HG03097 (cell line): Measurements from ENCODE around the gene WDHD1.
A peak's percentile ranks its signal among the peaks of the same experiment; 100 is the strongest.
"Not testable (repeated sequence)": the region's sequence is repeated elsewhere in the genome, so short reads cannot be mapped to it uniquely, and the experiment has no call there.

Experiments used
- ATAC-seq: cut with Tn5 transposase; IDR thresholded peaks from one replicate; pipeline ENCODE4 v1.9.1; 2021; ENCODE audit not compliant: unreplicated experiment, low FRiP score

Gene WDHD1

DNA sequence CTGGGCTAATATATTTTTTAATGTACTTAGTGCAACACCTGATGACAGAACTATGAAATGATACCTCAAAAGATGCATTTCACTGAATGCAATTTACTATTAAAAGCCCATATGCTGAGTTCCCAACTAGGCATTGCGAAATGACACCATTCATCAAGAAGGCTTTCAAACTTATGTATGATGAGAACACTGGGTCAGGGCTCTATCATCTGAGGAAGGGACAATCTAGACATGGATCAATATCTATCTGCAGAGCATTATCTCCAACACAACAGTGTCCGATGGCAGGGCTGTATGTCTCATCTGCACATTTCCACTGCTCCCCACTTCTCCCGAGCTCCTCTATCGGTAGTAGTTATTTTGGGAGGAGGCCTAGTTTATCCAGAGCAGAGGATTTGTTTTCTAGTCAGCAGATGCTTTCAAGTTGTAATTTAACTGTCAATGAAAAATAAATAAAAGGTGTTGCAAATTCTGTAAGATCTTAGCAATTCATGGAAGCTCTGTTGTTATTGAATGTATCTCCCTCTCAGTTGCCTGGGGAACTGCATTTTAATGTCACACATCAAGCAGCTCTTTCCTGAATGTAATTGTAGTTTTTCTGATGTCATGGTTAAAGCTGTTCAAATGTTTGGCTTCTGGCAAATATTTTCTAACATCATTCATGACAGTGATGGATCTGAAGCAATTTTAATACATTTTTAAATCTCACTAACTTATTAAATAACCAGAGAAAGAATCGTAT is 116.9 kb downstream of the WDHD1 start:
- no peak for ATAC-seq

DNA sequence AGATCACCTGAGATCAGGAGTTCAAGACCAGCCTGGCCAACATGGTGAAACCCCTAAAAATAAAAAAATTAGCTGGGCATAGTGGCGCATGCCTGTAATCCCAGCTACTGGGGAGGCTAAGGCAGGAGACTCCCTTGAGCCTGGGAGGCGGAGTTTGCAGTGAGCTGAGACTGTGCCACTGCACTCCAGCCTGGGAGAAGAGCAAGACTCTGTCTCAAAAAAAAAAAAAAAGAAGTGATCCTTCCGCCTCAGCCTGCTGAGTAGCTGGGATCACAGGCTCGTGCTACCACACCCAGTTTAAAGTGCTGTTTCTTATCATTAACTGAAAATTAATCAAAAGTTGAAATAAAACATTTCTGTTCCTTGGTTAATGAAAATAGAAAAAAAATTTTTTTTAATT is 117.9 kb downstream of the WDHD1 start:
- ATAC-seq = not testable (repeated sequence)

DNA sequence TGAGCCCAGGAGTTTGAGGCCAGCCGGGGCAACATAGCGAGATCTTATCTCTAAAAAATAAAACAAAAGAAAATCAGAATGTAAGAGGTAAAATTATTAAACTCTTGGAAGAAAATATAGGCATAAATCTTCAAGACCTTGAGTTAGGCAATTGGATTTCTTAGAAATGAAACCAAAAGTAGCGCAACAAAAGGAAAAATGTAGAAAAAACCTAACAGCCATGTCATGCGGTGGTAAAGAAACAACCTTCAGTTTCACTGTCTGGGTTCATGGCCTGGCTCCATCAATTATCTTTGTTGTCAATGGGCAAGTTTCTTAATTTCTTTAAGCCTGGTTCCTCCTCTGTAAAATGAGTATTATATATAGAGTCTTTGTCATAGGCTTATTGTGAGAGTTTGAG is 118.7 kb downstream of the WDHD1 start:
- ATAC-seq = no peak

DNA sequence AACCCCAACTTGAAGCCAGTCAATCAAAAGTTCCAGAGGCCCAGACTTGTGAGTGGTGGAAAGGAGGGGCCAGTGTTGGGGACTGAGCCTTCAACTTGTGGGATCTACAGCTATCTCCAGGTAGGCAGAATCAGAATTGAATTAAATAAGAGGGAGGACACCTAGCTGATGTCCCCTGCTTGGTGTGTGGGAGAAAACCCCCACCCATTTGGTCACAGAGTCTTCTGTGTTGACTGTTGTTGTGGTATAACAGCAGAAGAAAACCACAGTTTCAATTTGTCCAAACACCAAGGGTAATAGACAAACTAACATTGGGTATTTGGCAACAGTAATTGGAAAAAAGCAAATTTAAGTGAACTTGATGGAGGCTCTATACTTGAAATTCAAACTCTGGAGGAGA is 120.8 kb downstream of the WDHD1 start:
- no peak for ATAC-seq

DNA sequence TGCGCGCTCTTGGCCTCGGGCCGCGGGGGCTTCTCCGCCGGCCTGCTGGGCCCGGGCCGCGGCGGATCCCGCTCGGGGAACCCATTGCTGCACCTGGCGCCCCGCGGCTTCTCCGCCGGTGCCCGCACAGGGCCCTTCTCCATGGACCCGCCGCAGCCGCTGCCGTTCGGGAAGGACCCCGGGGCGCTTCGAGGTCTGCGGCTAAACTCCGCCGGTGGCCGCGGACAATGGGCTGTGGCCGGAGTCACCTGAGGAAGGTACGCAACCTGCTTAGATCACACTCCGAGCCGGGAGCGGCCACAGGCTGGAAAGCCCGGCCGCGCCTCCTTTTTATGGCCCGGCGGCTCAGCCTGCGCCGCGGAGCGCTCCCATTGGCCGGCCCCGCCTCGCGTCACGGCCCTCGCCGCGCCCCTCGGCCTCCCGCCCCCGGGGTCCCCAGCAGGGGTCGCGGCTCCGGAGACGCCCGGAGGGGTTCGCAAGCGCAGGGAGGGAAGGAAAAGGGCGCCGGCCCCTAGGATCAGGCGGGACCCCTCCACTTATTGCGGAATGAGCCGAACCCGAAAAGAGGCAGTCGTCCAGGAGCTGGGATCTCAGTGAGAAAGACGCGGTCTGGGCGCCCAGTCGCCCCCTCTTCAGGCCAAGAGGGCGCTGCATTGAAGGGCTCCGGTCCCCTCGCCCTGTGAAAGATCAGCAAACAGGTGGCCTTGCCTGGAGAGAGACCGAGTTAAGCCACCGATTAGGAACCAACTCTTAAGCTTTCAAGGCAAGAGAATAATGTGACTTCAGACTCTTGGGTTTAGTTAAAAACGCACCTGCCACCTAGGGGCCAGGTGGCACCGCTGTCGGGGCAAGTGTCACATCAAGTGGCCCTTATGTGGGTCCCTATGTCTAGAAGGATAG is 124.1 kb downstream of the WDHD1 start, which contains the start of gene GCH1:
Gene GCH1 (minus strand): TSS at position 306 of the 900 bp plus-strand sequence. CDS start 163 bp downstream, at position 143.
- ATAC-seq = peak; percentile 67

DNA sequence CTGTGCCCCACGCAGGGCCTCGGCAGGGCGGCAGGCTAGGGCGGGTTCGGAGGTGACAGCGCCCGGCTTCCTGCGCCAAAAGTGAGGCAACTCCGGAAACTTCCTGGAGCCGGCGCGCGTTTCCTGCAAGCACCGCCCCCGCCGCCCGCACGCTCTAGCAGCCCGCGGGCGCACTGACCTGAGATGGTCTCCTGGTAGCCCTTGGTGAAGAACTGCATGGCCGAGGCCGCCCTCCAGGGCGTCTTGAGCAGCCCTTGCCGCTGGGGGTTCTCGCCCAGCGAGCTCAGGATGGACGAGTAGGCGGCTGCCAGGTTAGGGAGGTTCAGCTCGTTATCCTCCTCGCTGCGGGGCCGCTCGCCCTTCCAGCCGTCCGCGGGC is 124.8 kb downstream of the WDHD1 start:
- peak; percentile 49 for ATAC-seq

DNA sequence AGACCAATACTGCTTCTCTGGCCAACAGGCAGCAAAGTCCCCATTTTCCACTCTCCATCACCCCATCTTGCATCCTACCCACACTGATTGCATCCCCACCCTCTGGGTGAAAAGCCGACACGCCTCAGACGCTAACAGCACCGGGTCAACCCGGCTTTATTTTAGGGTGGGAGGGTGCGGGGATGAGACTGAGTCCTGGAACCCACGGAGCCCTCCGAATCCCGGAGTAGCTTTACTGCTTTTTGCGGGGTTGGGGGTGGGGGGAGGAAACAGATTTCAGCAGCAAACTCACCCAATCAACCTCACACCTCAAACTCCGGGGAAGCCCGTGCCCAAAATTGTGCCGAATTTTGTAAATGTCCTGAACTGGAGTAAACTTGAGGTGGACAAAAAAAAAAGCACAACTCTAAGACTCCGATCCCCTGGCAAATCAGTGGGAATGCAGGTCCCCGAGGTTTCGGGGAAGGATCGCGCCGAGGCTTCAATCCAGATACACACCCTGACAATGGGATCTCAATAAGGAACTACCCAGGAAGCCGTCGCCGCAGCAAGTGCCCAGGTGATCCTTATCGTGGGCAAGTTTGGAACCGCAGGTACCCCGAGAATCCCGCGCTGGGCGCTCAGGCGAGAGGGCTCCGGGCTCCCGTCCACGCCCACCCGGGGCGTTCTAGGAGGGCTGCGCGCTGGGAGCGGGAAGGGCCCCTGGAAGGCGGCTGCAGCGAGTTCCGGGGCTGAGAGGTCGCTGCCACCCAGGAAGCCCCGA is 125.3 kb downstream of the WDHD1 start:
- no peak for ATAC-seq

DNA sequence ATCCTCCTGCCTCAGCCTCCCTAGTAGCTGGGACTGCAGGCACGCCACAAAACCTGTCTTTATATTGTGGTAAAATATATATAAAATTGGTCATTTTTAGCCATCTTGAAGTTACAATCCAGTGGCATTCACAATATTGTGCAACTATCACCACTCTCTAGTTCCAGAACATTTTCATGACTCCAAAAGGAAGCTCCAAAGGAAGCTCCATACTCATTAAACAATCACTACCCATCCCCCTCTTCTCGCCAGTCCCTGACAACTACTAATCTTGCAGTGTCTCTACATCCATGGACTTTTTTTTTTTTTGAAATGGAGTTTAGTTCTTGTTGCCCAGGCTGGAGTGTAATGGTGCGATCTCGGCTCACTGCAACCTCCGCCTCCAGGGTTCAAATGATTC is 127.3 kb downstream of the WDHD1 start:
- no peak for ATAC-seq

DNA sequence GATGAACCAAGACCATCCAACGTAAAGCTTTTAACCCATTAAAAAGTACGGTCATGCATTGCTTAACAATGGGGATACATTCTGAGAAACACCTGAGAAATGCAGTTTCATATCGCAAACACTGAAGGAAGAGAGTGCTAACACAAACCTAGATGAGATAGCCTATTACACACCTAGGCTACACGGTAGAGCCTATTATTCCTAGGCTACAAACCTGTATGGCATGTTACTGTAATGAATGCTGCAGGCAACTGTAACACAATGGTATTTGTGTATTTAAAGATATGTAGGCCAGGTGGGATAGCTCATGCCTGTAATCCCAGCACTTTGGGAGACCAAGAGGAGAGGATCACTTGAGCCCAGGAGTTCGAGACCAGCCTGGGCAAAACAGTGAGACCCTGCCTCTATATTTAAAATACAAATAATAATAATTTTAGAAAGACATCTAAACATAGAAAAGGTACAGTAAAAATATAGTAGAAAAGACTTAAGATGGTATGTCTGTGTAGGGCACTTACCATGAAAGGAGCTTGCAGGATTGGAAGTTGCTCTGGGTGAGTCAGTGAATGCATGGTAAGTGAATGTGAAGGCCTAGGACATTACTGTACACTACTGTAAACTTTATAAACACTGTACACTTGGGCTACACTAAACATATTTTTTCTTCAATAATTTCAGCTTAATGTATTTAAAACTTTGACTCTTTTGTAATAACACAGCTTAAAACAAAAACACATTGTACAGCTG is 128.9 kb downstream of the WDHD1 start:
- not testable (repeated sequence) for ATAC-seq

DNA sequence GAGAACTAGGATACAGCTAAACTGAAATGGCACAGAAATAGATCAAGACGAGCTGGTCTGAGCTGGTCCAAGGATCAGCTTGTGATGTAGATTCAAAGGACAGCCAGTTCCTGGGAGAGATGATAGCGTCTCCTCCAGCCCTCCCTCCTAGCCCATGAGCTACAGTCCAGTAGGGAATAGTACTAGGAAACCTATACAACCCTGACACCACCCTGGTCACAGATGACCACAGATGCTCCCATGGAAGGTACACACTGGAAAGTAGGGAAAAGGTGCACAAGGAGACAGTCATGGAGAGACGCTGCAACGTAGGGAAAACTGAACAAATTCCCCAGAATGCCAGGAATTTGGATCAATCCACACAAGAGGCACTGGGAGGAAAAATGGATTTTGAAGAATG is 131.2 kb downstream of the WDHD1 start:
- no peak for ATAC-seq

DNA sequence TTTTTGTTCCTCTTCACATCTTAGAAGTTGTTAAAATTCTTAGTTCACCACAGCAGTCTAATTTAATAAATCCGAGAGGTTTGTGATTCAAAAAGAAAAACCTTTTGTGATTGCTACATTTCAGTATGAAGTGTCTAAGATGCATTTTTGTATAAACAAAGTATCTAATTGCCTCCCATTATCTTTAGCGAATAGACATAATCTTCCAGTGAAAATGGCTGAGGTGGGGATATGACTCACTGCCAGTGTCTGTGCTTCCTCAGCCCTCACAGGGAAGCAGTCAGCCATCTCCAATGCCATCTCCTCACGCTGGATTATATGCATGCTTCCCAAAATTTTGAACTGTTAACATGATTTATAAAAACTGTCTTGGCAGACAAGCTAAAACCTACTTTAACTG is 131.9 kb downstream of the WDHD1 start:
- ATAC-seq = no peak

DNA sequence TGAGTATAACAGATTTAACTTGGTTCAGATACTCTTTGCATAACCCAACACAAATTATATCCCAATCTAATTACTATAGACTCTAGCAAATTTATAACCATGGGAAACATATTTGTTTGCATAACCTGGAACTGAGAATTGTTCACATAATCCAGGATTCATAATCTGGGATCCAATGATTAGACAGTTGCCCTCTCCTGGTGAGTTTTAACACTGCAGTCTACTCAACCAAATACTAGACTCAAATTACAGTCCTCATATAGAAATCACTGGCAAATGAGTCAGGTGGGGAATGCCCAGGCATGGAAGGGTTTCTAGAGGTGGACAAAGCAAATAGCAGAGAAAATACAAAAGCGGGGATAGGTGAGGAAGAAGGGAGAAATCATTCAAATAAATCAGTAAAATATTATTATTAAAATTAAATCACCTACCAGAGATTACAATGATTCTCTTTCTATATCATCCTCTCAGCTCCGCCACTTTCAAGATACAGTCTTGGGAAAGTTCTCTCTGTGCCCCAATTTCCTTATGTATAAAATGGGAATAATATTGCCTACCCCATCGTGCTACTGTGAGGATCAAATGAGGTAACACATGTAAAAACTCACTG is 133.6 kb downstream of the WDHD1 start:
- no peak for ATAC-seq

DNA sequence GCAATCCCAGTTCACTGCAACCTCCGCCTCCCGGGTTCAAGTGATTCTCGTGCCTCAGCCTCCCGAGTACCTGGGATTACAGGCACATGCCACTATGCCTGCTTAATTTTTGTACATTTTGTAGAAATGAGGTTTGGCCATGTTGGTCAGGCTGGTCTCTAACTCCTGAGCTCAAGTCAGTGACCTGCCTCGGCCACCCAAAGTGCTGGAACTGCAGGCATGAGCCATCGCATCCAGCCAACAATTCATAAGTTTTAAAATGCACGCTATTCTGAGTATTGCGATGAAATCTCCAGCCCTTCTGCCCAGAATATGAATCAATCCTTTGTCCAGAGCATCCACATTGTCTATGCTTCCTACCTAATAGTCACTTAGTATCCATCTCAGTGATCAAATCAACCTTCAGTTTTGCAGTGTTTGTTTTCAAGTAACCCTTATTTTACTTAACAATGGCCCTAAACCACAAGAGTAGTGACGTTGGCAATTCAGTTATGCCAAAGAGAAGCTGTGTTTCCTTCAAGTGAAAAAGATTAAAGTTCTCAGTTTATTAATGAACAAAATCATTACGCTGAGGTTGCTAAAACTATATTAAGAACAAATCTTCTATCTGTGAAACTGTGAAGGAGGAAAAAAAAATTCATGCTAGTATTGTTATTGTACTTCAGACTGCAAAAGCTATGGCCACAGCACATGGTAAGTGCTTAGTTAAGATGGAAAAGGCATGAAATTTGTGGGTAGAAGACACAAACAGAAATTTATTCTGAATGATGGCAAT is 135.2 kb downstream of the WDHD1 start:
- ATAC-seq = no peak

DNA sequence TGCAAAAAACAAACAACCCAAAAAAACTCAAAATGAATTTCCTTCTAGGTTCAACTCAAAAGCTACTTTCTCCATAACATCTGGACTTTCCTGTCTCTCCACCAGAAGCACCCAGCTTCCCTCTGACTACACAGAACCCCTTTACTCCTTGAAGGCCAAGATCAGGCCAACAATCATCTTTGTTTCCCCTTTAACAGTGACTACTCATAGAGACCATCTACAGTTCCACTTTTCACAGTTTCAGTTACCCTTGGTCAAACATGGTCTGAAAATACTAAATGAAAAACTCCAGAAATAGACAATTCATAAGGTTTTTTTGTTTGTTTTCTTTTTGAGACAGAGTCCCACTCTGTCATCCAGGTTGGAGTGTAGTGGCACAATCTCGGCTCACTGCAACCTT is 136.1 kb downstream of the WDHD1 start:
- ATAC-seq = no peak

DNA sequence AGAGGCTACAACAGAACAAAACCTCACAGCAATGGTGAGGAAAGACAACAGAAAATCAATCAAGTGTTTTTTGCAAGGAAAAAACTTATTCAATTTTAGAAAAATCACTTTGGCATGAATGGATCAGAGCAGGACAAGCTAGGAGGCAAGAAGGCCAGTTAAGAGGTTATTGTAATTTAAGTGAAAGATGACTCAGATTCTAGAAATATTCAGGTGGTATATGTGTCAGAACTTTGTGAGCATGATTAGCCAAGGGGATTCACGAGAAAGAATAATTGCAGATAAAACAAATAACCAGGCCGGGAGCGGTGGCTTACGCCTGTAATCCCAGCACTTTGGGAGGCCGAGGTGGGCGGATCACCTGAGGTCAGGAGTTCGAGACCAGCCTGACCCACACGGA is 137.0 kb downstream of the WDHD1 start:
- no peak for ATAC-seq
